ENCODE measurements around the gene MLLT10.

MLLT10 gene

DNA sequence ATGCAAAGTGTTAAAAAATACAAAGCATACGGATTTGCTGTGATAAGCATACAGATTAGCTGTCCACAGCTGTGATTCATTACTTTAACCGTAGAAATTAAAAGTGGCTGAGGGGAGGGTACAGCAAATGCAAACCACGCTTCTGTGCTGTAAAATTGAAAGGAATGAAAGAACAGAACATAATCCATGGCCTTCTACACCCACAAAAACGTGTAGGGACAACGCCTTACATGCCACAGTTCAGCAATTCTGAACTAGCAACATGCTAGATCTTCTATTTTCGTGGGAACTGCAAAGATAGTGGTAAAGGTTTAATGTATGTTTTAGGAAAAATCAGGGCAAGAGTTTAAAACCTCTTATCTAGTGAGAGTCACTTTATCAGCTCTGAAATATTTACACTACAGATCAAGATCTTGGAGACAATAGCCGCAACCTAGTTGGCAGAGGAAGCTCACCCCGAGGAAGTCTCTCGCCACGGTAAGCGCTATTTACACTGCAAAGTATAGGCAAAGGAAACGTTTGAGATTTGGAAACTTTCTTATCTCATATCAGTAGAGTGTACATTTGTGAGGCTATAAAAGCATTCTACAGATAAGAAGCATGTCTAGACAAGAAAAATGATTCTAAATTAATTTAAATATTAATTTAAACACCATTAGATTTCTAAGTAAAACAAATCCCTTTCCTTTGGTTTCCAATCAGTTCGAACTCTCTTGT, 193.6 kb downstream of the MLLT10 start:
- no peak for DNase-seq (ENCODE audit: extremely low read depth in 1 of 2, low read depth in 1 of 2)

GRCh38 chr10:21728618-21729017, 194.6 kb downstream of the MLLT10 start:
- no peak for DNase-seq (ENCODE audit: extremely low read depth in 1 of 2, low read depth in 1 of 2)

DNA sequence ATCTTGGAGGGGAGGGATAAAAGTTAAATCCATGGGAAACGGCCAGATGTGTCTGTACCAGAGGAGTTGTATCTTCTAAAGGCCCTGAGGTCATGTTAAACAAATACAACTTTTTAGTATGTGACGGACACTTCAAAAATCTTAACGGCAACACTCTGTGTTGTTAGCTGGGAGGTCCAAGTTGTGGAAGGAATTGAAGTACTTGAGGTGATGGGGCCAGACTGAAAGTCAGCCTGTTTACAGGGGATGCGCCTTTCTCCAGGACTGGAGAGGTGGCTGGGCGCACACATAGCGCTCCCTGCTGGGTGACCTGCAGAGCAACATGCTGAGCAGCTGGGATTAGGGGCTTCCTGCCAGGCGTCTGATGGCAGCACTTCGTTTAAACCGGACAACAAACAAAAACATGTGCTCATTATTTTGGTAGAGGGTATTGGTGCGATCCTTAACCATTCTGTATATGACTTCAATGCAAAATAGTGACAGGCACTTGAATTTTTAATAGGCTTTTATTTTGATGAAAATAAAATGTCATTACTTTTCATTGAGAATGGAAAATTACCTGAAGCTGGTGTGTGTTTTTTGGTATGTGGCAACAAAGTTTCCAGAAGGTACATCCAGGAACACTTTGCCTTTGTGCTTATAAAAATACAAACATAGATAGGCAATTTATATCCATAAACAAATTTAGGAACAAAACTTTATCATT, 198.2 kb downstream of the MLLT10 start:
- DNase-seq (ENCODE audit: extremely low read depth in 1 of 2, low read depth in 1 of 2) = no peak

DNA sequence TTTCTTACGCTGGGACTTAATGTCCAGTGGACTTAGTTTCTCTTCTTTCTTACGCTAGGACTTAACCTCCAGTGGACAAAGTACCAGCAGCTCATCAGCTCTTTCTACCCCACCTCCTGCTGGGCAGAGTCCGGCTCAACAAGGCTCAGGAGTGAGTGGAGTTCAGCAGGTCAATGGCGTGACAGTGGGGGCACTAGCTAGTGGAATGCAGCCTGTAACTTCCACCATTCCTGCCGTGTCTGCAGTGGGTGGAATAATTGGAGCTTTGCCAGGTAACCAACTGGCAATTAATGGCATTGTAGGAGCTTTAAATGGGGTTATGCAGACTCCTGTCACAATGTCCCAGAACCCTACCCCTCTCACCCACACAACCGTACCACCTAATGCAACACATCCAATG, 199.7 kb downstream of the MLLT10 start:
- DNase-seq (ENCODE audit: extremely low read depth in 1 of 2, low read depth in 1 of 2) = no peak

DNA sequence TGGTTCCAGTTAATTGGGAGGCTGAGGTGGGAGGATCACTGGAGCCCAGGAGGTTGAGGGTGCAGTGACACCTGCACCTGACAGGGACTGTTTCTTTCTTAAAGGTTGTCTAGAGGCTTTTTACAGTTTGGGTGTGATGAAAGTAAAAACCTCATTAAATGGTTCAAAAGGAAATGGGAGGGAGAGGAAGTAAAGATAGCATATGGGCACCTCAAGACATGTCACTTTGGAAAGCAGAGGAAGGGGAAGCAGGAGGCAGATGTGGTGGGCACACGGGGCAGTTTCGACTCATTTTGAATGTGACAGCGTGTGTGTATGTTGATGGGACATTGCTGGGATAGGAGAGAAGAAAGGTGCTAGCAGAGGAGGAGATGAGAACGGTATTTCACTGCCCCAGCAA, 203.1 kb downstream of the MLLT10 start:
- no peak for DNase-seq (ENCODE audit: extremely low read depth in 1 of 2, low read depth in 1 of 2)

- no peak for DNase-seq (ENCODE audit: extremely low read depth in 1 of 2, low read depth in 1 of 2)
These were observed 207.0 kb downstream of the MLLT10 start for GRCh38 chr10:21740989-21741388.

DNA sequence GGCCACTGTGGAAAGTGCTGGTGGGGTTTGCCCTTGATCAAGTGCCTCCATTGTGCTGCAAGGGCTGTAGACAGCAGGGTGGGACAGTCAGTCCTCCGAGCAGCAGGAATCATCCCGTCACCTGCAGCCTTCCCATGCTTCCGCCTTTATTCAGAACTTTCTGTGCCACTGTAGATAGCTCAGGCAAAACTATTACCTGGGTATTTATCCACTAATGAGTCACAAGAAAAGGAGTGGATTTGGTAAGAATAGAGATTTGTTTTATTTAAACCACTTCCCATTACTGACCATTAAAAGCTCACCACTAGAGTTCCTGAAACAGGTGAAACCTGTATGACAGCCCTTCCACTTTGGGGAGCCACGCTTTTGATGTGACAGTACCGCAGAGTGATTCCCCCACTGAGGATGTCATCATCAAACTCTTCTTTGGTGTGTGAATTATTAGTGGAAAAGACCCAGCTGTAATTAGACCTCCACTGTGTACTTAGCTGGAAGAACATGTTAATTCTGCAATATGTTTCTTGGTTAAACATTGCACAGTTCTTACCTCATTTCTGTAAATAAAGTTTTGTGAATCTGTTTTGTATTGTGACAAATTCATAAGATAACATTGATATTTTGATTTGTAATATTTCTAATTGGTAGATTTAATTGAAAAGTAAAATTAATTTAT, 208.8 kb downstream of the MLLT10 start:
- DNase-seq (ENCODE audit: extremely low read depth in 1 of 2, low read depth in 1 of 2) = no peak

GRCh38 chr10:21744223-21744622, 210.2 kb downstream of the MLLT10 start:
- DNase-seq (ENCODE audit: extremely low read depth in 1 of 2, low read depth in 1 of 2) = no peak

DNA sequence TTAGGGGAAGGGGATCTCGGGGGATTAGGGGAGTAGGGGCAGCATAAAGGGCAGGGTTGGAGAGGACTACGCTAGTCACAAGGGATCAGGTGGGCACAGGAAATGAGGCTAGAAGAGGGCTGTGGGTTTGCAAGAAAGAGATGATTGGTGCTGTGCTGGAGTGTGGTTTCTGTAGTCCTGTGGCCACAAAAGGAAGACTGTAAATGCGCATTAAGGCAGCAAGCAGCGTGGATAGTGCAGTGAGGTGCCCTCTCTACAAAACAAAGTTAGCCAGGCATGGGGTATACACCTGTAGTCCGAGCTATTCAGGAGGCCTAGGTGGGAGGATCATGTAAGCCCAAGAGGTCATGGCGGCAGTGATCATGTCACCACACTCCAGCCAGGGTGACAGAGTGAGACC, 212.1 kb downstream of the MLLT10 start:
- no peak for DNase-seq (ENCODE audit: extremely low read depth in 1 of 2, low read depth in 1 of 2)

GRCh38 chr10:21747809-21748208, 213.8 kb downstream of the MLLT10 start:
- DNase-seq (ENCODE audit: extremely low read depth in 1 of 2, low read depth in 1 of 2) = no peak

DNA sequence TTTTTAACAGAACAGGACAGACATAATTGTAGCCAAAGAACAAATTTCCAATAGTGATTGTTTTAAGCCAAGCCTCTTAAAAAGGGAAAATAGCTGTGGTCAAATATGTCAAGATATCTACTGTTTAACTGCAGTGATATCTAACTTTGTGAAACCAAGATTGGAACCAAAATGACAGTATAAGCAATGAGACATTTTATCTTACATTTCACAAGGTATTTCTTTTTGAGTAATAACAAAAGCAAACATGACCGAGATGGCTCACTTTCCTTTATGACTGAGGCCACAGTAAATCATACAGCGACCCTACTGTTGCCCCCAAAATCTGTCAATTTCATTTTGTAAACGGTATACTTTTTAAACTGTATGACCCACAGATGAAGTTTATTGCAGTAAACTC, 215.8 kb downstream of the MLLT10 start:
- DNase-seq (ENCODE audit: extremely low read depth in 1 of 2, low read depth in 1 of 2) = no peak

DNA sequence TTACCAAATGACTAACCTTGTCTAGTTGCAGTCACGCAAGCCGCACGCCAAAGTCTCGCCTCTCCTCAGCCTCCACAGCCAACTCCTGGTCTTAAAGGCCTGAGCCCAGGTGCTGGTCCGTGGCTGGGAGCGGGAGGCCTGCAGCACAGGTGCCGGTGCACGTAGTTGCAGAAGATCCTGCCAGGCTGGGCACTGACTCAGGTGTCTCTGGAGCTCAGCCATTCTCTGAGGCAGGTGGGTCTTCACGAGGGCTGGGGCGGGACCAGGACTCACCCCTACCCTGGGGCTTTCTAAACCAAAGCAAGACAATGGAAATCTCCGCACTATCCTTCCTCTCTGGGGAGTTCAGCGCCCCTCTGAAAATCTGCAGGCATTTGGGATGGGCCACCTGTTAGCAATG, 216.4 kb downstream of the MLLT10 start:
- DNase-seq (ENCODE audit: extremely low read depth in 1 of 2, low read depth in 1 of 2) = no peak

- no peak for DNase-seq (ENCODE audit: extremely low read depth in 1 of 2, low read depth in 1 of 2)
These were observed 217.6 kb downstream of the MLLT10 start for GRCh38 chr10:21751341-21752310.

DNA sequence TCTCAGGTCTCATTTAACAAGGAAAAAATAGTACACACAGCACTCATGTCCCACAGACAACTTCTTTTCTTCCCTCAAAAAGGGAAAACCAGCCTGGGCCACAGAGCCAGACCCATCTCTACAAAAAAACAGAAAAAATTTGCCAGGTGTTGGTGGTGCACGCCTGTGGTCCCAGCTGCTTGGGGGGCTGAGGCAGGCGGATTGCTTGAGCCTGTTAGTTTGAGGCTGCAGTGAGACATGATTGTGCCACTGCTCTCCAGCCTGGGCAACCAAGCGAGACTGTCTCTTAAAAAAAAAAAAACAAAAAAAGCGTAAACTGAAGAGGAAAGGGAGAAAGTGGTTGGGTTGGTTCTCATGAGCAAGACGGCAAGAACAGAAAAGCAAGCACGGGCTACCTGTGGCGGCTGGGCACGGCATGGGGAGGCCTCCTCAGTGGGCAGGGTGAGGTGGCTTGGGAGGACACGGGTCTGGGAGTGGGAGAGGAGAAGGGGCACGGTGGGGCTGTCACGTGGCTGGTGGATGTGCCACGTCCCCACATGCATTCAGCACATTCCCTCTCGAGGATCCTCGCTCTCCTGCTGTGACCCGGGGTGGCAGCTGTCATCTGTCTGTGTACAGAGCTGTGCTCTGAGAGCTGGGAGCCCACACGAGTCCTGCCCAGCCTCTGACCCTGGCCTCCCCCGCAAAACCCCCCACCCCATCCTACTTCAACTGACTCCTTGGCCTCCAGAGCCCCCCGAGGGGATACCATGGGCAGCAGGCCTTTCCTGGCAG, 219.7 kb downstream of the MLLT10 start:
- DNase-seq (ENCODE audit: extremely low read depth in 1 of 2, low read depth in 1 of 2) = no peak

DNA sequence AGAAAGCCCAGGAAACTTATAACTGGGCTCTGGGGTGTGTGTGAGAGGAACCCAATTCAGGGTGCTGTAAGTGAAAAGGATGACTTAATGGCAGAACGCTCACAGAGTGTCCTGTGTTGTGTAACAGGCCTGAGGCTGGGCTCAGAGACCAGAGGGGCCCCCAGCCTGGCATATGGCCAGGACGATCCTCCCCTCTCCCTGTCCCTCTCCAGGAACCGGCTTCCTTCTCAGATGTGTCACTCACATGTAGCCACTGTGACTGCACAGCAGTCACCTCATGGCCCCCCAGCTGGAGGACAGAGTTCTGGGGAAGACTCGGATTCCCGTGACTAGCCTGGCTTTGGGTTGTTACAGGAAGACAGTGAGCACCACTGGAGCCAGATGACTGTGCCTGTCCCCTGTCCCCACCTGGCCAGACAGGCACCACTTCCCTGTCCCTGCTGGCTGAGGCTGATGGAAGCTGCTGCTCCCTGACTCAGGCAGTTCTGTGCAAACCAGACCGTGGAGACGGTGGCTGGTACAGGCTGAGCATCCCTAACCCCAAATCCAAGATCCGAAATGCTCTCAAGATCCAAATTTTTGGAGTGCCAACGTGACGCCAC, 220.5 kb downstream of the MLLT10 start:
- no peak for DNase-seq (ENCODE audit: extremely low read depth in 1 of 2, low read depth in 1 of 2)

- no peak for DNase-seq (ENCODE audit: extremely low read depth in 1 of 2, low read depth in 1 of 2)
These were observed 222.7 kb downstream of the MLLT10 start for GRCh38 chr10:21756707-21757106.

DNA sequence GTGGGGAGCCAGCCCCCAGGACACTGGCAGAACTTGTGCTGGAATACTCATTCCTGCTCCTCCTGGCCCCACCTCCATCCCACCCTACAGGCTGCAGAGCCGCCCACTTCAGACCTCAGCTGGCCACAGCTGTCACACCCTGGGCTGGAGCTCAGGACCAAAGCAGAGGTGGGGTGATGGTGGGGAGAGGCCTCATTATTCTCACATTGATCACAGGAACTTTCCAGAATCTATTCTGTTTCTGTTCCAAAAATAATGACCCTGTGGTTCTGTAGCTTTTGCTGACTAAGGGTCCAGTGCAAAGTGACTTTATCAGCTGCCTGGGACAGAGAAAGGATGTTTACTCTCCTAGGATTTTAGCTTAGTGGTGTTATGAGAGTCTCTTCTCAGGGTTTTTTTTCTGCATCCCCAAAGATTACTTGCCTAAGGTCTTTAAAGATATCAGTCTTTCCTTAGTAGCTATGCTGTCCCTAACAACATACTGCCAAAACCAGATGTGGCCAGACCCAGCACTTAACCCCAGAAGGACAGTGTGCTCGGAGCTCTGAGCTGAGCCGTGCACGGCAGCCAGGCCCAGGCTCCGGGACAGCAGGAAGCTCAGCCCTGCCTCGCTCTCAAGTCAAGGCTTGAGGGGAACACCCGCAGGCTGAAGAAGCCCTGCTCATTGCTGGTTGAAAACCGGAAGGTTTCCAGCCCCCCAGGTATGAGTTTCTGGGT, 223.3 kb downstream of the MLLT10 start:
- no peak for DNase-seq (ENCODE audit: extremely low read depth in 1 of 2, low read depth in 1 of 2)

GRCh38 chr10:21758239-21758638, 224.2 kb downstream of the MLLT10 start:
- DNase-seq (ENCODE audit: extremely low read depth in 1 of 2, low read depth in 1 of 2) = no peak

- no peak for DNase-seq (ENCODE audit: extremely low read depth in 1 of 2, low read depth in 1 of 2)
These were observed 224.7 kb downstream of the MLLT10 start for GRCh38 chr10:21758696-21759095.

Data from activated CD8-positive, alpha-beta memory T cell treated with anti-CD3 and anti-CD28 coated beads for 1 hour (primary cell).